Panc1 (cell line): ENCODE results near the gene PSMD6. TPM values are rescaled to one million over a fixed set of nuclear protein-coding genes. Genes with fewer than 3 reads are reported as not detected.

Source experiments
- ATAC-seq: fragments of 200-7000 bp; cut with Tn5 transposase; 2 replicates; pipeline ENCODE4 v1.9.1; 2020; ENCODE audit warnings: mild to moderate bottlenecking, moderate library complexity
- BruUV-seq: library from RNA; stranded (reverse); fragments of 400-500 nt; replicated peaks from 2 replicates; lab custom pipeline; 2021; lab: Mats Ljungman, UMichigan
- CTCF ChIA-PET: fragments of 300-600 bp; sonication (Branson Sonifier 250); formaldehyde crosslinking; loops from one replicate; lab custom pipeline; 2022; ENCODE audit warnings: antibody characterized with exemption; lab: Charles Lee
- POLR2A ChIA-PET: fragments of 300-600 bp; sonication (Branson Sonifier 250); formaldehyde crosslinking; loops from one replicate; lab custom pipeline; 2022; ENCODE audit warnings: antibody characterized with exemption; lab: Charles Lee
- DNase-seq: peaks from one replicate; pipeline ENCODE4 v3.0.0-alpha.2; 2010; ENCODE audit warnings: low read depth, low spot score
- H3K27ac ChIP-seq: 2 replicates; pipeline ENCODE4 v1.5.1; 2011; ENCODE audit warnings: mild to moderate bottlenecking, low read length, inconsistent platforms
- H3K27me3 ChIP-seq: fragments of 200-500 bp; sonication (Bioruptor generic); 2 replicates; pipeline ENCODE4 v1.6.0; 2014; ENCODE audit warnings: low read length, inconsistent platforms; ENCODE audit not compliant: control insufficient read depth, insufficient read depth
- H3K36me3 ChIP-seq: fragments of 200-500 bp; sonication (Bioruptor generic); 2 replicates; pipeline ENCODE4 v1.5.1; 2014; ENCODE audit warnings: inconsistent platforms, mild to moderate bottlenecking, low read length, moderate library complexity; ENCODE audit not compliant: control insufficient read depth, insufficient read depth
- H3K4me1 ChIP-seq: 2 replicates; pipeline ENCODE4 v1.5.1; 2011; ENCODE audit warnings: inconsistent platforms, mild to moderate bottlenecking, low read length, moderate library complexity; ENCODE audit not compliant: control insufficient read depth, insufficient read depth
- H3K4me3 ChIP-seq, 2 experiments: 2 replicates each; pipeline ENCODE4 v1.5.1; 2011 to 2012; ENCODE audit warnings: low read depth in 2 of 2, low read length in 2 of 2, mild to moderate bottlenecking in 2 of 2, inconsistent platforms in 1 of 2, moderate library complexity in 1 of 2
- H3K9me3 ChIP-seq: fragments of 200-500 bp; sonication (Bioruptor generic); 2 replicates; pipeline ENCODE4 v1.5.1; 2014; ENCODE audit warnings: low read depth, mild to moderate bottlenecking, inconsistent platforms, low read length, moderate library complexity; ENCODE audit not compliant: control insufficient read depth, insufficient read depth
- POLR2AphosphoS5 ChIP-seq: IDR thresholded peaks from 2 replicates; pipeline ENCODE4 v1.6.1; 2012; ENCODE audit warnings: mild to moderate bottlenecking, low read depth, low read length, moderate library complexity
- SIN3A ChIP-seq: IDR thresholded peaks from 2 replicates; pipeline ENCODE4 v1.6.1; 2012; ENCODE audit warnings: low read depth, mild to moderate bottlenecking, low read length, moderate library complexity, borderline replicate concordance; ENCODE audit not compliant: insufficient read depth
- TCF7L2 ChIP-seq: IDR thresholded peaks from 2 replicates; pipeline ENCODE4 v1.6.1; 2011; ENCODE audit warnings: mild to moderate bottlenecking, low read depth, low read length, inconsistent platforms
- in situ Hi-C: cut with HindIII; loops from 2 replicates; pipeline ENCODE4 v1.10.0; 2016; ENCODE audit warnings: low sequenced_read_pairs, low pct_unique_long_range_greater_than_20kb
- intact Hi-C: fragments of 100-400 bp; cut with micrococcal nuclease; formaldehyde crosslinking; loops from one replicate; pipeline ENCODE4 v1.10.0; 2022; ENCODE audit not compliant: unreplicated experiment
- total RNA-seq: library from RNA; stranded (reverse); gene quantifications from one replicate; pipeline ENCODE4 v1.2.1, GENCODE V29; 2021; ENCODE audit not compliant: unreplicated experiment
- TF ChIP-seq, protein P1 (sequence below), 2 experiments: IDR thresholded peaks; 2 replicates each; pipeline ENCODE4 v1.6.1; 2011 to 2012; ENCODE audit warnings: low read depth in 2 of 2, control low read depth in 1 of 2, low read length in 1 of 2, mild to moderate bottlenecking in 1 of 2, moderate library complexity in 1 of 2; ENCODE audit not compliant: insufficient read depth in 1 of 2
- TF ChIP-seq, protein P2 (sequence below): fragments of 450-650 bp; IDR thresholded peaks from 2 replicates; pipeline ENCODE4 v1.5.1; 2017; ENCODE audit warnings: mild to moderate bottlenecking

Gene PSMD6
- total RNA-seq, 1 experiment from 2014 or later: 55.6 TPM

DNA sequence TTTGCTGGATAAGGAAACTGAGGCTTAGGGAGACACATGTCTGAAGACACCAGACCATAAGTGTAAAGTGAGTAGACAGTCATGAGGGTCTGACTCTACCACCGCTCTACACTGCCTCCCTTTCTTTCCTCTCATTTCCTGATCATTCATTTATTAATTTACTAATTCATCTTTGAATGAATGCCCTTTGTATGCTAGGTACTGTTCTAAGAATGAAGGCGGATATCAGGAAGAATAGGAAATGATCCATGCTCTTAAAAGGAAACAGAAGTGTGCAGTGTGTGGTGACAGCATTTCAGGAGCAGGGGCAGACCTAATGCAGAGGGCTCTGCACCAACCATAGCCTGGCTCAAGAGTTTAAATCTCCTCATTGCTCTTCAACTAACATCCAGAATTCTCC is 31.8 kb upstream of the PSMD6 start:
- ChIA-PET POLR2A (no interaction called here), CTCF (no interaction called here)
- no peak overlapping the region for H3K27ac ChIP-seq
- no peak overlapping the region for H3K4me3 ChIP-seq
- in situ Hi-C loops (no loop called here), intact Hi-C loops (no loop called here)
- no peaks in the 10 kb centered on the region for H3K27me3 ChIP-seq
- no peak for DNase-seq
- no peak for ATAC-seq
- TF ChIP-seq POLR2AphosphoS5: no peak
- TF ChIP-seq, protein P1, sequence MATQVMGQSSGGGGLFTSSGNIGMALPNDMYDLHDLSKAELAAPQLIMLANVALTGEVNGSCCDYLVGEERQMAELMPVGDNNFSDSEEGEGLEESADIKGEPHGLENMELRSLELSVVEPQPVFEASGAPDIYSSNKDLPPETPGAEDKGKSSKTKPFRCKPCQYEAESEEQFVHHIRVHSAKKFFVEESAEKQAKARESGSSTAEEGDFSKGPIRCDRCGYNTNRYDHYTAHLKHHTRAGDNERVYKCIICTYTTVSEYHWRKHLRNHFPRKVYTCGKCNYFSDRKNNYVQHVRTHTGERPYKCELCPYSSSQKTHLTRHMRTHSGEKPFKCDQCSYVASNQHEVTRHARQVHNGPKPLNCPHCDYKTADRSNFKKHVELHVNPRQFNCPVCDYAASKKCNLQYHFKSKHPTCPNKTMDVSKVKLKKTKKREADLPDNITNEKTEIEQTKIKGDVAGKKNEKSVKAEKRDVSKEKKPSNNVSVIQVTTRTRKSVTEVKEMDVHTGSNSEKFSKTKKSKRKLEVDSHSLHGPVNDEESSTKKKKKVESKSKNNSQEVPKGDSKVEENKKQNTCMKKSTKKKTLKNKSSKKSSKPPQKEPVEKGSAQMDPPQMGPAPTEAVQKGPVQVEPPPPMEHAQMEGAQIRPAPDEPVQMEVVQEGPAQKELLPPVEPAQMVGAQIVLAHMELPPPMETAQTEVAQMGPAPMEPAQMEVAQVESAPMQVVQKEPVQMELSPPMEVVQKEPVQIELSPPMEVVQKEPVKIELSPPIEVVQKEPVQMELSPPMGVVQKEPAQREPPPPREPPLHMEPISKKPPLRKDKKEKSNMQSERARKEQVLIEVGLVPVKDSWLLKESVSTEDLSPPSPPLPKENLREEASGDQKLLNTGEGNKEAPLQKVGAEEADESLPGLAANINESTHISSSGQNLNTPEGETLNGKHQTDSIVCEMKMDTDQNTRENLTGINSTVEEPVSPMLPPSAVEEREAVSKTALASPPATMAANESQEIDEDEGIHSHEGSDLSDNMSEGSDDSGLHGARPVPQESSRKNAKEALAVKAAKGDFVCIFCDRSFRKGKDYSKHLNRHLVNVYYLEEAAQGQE (IDR thresholded peaks at IDR 0.05; ENCODE audit: insufficient read depth in 1 of 2, low read depth in 2 of 2, low read length in 1 of 2): no peak
- BruUV-seq: no TSS peak
- H3K9me3 ChIP-seq: no peaks in the 10 kb centered on the region
- no peaks in the 10 kb centered on the region for H3K4me1 ChIP-seq
- H3K36me3 ChIP-seq: no peaks in the 10 kb centered on the region

DNA sequence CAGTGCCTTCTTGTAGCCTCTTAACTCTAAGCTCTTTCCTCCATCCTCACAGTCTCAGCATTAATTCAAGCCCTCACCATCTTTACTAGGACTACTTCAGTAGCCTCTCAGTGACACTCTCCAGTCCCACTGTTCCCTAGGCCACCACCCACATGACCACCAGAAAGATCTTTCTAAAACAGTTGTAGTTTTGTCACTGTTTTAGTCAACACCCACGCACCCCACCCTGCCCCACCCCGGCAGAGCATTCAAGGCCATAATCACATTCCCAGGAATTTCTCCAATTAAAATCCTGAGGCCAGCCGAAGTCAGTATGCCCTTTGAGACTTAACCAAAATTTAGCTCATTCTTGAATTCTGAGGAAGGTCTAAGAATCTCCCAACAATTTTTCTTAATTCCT is 31.2 kb upstream of the PSMD6 start:
- Histone ChIP-seq H3K4me3 (no peak overlapping the region), H3K9me3 (no peaks in the 10 kb centered on the region), H3K36me3 (no peaks in the 10 kb centered on the region), H3K4me1 (no peaks in the 10 kb centered on the region), H3K27ac (no peak overlapping the region), H3K27me3 (no peaks in the 10 kb centered on the region)
- ATAC-seq (no peak), DNase-seq (no peak)
- CTCF ChIA-PET: no interaction called here
- in situ Hi-C loops (no loop called here), intact Hi-C loops (no loop called here)
- TF ChIP-seq, protein P1 (IDR thresholded peaks at IDR 0.05; ENCODE audit: insufficient read depth in 1 of 2, low read depth in 2 of 2, low read length in 1 of 2): no peak
- TF ChIP-seq POLR2AphosphoS5 (no peak), TCF7L2 (no peak), SIN3A (no peak)
- TF ChIP-seq, protein P2, sequence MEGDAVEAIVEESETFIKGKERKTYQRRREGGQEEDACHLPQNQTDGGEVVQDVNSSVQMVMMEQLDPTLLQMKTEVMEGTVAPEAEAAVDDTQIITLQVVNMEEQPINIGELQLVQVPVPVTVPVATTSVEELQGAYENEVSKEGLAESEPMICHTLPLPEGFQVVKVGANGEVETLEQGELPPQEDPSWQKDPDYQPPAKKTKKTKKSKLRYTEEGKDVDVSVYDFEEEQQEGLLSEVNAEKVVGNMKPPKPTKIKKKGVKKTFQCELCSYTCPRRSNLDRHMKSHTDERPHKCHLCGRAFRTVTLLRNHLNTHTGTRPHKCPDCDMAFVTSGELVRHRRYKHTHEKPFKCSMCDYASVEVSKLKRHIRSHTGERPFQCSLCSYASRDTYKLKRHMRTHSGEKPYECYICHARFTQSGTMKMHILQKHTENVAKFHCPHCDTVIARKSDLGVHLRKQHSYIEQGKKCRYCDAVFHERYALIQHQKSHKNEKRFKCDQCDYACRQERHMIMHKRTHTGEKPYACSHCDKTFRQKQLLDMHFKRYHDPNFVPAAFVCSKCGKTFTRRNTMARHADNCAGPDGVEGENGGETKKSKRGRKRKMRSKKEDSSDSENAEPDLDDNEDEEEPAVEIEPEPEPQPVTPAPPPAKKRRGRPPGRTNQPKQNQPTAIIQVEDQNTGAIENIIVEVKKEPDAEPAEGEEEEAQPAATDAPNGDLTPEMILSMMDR: no peak
- POLR2A ChIA-PET: no interaction called here
- BruUV-seq: no TSS peak
